Activated B cell treated with CpG ODN at 0.5 μM for 24 hours (primary cell): ENCODE results near the gene ANKRD27. TPM values are rescaled to one million over a fixed set of nuclear protein-coding genes. Genes with fewer than 3 reads are reported as not detected.

ENCODE experiments used
- ATAC-seq: fragments of 200-7000 bp; cut with Tn5 transposase; one replicate; pipeline ENCODE4 v1.10.0; 2021; ENCODE audit warnings: low read depth, mild to moderate bottlenecking, moderate library complexity
- CTCF ChIA-PET: fragments of 350-600 bp; sonication (Branson Sonifier 250); formaldehyde crosslinking; loops from one replicate; lab custom pipeline; 2021; ENCODE audit warnings: antibody characterized with exemption; lab: Charles Lee
- POLR2A ChIA-PET: fragments of 350-600 bp; sonication (Branson Sonifier 250); formaldehyde crosslinking; loops from one replicate; lab custom pipeline; 2021; ENCODE audit warnings: antibody characterized with exemption; lab: Charles Lee
- DNase-seq: peaks from one replicate; pipeline ENCODE4 v3.0.0; 2022
- H3K27ac Mint-ChIP-seq: one replicate; pipeline ENCODE4 v1.8.0; 2020; ENCODE audit warnings: mixed read lengths
- H3K27me3 Mint-ChIP-seq: one replicate; pipeline ENCODE4 v1.8.0; 2021; ENCODE audit warnings: mixed read lengths
- H3K36me3 Mint-ChIP-seq: one replicate; pipeline ENCODE4 v1.8.0; 2021; ENCODE audit warnings: low read depth, mixed read lengths
- H3K4me1 Mint-ChIP-seq: one replicate; pipeline ENCODE4 v1.8.0; 2021; ENCODE audit warnings: mixed read lengths
- H3K4me3 Mint-ChIP-seq: one replicate; pipeline ENCODE4 v1.8.0; 2020; ENCODE audit warnings: mild to moderate bottlenecking, mixed read lengths
- H3K9me3 Mint-ChIP-seq: one replicate; pipeline ENCODE4 v1.8.0; 2020; ENCODE audit warnings: mixed read lengths
- intact Hi-C: fragments of 100-400 bp; cut with micrococcal nuclease; formaldehyde crosslinking; loops from one replicate; pipeline ENCODE4 v1.15.1; 2024
- total RNA-seq: library from RNA; stranded (reverse); gene quantifications from 2 replicates; pipeline ENCODE4 v1.2.3, GENCODE V29; 2022
- TF ChIP-seq, protein P1 (sequence below): fragments of 200-600 bp; IDR thresholded peaks from one replicate; pipeline ENCODE4 v1.8.0; 2022; ENCODE audit warnings: antibody characterized with exemption, mild to moderate bottlenecking

Gene ANKRD27
- total RNA-seq, 1 donor from 2014 or later = 44.7 TPM

DNA sequence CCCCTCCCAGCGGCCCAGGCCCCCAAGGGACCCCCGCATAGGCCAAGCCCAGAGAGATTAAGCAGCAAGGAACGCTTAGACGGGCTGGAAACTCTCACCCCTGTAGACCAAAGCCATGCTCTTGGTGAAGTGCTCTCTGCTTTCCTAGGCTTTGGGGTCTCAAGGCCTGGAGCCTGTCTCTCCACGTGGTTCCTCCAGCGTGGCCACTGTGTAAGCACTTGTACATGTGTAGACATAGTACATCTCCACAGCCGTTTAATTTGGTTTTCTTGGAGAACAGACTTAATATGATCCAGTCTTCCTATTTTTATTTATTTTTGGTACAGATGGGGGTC is 17.7 kb upstream of the ANKRD27 start:
- H3K36me3 Mint-ChIP-seq = peaks cover 6% of the 10 kb centered on the region
- ATAC-seq = no peak
- no peak for DNase-seq
- ChIA-PET CTCF (no interaction called here), POLR2A (no interaction called here)
- peak overlapping the region; percentile 70 for H3K27ac Mint-ChIP-seq
- TF ChIP-seq, protein P1, sequence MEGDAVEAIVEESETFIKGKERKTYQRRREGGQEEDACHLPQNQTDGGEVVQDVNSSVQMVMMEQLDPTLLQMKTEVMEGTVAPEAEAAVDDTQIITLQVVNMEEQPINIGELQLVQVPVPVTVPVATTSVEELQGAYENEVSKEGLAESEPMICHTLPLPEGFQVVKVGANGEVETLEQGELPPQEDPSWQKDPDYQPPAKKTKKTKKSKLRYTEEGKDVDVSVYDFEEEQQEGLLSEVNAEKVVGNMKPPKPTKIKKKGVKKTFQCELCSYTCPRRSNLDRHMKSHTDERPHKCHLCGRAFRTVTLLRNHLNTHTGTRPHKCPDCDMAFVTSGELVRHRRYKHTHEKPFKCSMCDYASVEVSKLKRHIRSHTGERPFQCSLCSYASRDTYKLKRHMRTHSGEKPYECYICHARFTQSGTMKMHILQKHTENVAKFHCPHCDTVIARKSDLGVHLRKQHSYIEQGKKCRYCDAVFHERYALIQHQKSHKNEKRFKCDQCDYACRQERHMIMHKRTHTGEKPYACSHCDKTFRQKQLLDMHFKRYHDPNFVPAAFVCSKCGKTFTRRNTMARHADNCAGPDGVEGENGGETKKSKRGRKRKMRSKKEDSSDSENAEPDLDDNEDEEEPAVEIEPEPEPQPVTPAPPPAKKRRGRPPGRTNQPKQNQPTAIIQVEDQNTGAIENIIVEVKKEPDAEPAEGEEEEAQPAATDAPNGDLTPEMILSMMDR = no peak
- intact Hi-C loops = loop anchor here (5.0 kb wide), 2 partner anchors 280 to 345 kb away; partner anchors contain the start of genes CEP89, FAAP24 and ZNF507
- peak overlapping the region; percentile 85 for H3K4me3 Mint-ChIP-seq
- no peaks in the 10 kb centered on the region for H3K9me3 Mint-ChIP-seq
- H3K4me1 Mint-ChIP-seq = peaks cover 42% of the 10 kb centered on the region
- H3K27me3 Mint-ChIP-seq = no peaks in the 10 kb centered on the region

DNA sequence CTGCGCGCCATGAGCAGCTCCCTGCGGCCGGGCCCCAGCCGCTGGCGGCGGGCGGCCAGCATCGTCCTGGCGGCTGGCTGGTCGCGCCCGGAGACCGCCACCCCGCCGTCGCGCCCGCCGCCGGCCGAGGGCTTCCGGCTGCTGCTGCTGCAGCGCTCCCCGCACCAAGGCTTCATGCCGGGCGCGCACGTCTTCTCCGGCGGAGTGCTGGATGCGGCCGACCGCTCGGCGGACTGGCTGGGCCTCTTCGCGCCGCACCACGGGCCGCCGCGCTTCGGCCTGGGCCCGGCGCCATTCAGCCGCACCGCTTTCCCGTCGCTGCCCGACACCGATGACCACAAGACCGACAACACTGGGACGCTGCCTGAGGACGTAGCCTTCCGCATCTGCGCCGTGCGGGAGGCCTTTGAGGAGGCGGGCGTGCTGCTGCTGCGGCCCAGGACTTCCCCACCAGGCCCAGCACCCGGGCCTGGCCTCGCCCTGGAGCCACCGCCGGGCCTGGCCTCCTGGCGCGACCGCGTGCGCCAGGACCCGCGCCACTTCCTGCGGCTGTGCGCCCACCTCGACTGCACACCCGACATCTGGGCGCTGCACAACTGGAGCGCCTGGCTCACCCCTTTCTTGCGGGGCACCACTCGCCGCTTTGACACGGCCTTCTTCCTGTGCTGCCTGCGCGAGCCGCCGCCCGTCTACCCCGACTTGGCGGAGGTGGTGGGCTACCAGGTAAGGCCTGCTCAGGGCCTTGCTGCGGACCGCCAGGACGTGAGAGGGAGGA is 17.2 kb upstream of the ANKRD27 start:
- H3K27ac Mint-ChIP-seq = peak overlapping the region; percentile 66
- no peaks in the 10 kb centered on the region for H3K27me3 Mint-ChIP-seq
- peaks cover 2% of the 10 kb centered on the region for H3K36me3 Mint-ChIP-seq
- DNase-seq (no peak), ATAC-seq (peak; percentile 62)
- TF ChIP-seq, protein P1 = no peak
- H3K9me3 Mint-ChIP-seq = no peaks in the 10 kb centered on the region
- POLR2A ChIA-PET = interaction anchor here (0.8 to 1.4 kb wide), 7 partner anchors 14 to 389 kb away, joined by 3 to 28 read pairs (median 4); partner anchors contain the start of genes ANKRD27, DPY19L3, GPATCH1 and RGS9BP
- H3K4me3 Mint-ChIP-seq = peak overlapping the region; percentile 85
- CTCF ChIA-PET = no interaction called here
- peaks cover 42% of the 10 kb centered on the region for H3K4me1 Mint-ChIP-seq
- intact Hi-C loops = loop anchor here (1.0 to 5.0 kb wide), 4 partner anchors 17 to 345 kb away; partner anchors contain the start of genes ANKRD27, CEP89, FAAP24 and PDCD5

DNA sequence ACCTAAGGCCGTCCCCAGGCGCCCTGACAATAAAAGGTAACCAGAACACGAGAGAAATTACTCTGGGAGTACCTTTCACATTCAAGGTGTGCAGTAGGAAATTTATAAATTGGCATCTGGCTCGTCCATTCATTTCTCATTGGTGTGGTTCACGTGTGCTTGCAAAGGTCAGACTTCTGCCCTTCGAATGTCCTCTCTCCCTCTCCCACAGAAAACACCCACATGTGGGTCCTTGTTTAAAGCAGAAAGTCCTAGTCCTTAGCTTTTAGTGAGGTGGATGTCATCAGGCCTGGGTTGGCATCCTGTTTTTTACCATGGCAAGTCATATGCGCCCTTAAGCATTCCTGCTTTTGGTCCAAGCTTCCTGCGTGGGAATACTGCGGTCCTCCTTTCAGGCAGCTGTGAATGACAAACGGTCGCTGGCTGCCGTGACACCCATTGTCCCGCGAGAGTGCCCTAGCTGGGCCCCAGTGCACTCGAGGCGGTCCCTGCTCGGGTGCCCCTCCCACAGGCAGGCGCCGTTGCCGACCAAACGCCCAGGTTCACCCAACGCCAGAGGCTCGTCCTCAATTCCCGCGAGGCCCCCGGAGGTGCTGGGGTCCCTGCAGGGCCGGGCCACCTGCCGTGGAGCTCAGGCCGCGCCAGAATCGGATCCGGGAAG is 16.4 kb upstream of the ANKRD27 start, which contains the start of gene NUDT19:
NUDT19 (plus strand) TSS at position 531 of the 661 bp plus-strand sequence. CDS start 140 bp downstream, outside the sequence.
- Mint-ChIP-seq H3K4me3 (peak within 1 kb of the TSS; percentile 85), H3K4me1 (peaks cover 41% of the 10 kb centered on the region), H3K9me3 (no peaks in the 10 kb centered on the region), H3K27me3 (no peaks in the 10 kb centered on the region), H3K27ac (peak within 1 kb of the TSS; percentile 70), H3K36me3 (peaks cover 2% of the 10 kb centered on the region)
- TF ChIP-seq, protein P1 = no peak
- ChIA-PET CTCF (no interaction called here), POLR2A (interaction anchor here (0.8 to 1.4 kb wide), 7 partner anchors 13 to 390 kb away, joined by 3 to 28 read pairs (median 4); partner anchors contain the start of genes ANKRD27, DPY19L3, GPATCH1 and RGS9BP)
- DNase-seq (peak; percentile 74), ATAC-seq (peak; percentile 94)
- intact Hi-C loops = loop anchor here (1.0 to 5.0 kb wide), 4 partner anchors 16 to 344 kb away; partner anchors contain the start of genes ANKRD27, CEP89, FAAP24 and PDCD5

DNA sequence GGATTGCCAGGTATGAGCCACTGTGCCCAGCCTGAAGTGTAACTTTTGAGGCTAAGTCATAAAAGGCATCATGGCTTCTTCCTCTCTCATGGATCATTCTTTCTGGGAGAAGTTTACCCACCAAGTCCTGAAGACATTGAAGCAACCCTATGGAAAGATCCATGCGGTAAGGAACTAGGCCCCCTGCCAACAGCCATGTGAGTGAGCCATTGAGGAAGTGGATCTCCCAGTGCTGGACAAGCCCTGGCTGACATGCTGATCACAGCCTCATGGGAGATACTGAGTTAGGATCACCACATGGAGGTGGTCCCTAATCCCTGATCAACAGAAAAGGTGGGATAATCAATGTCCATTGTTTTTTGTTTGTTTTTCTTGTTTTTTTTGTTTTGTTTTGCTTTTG is 13.3 kb upstream of the ANKRD27 start:
- H3K36me3 Mint-ChIP-seq = peaks cover 1% of the 10 kb centered on the region
- ATAC-seq = no peak
- intact Hi-C loops = no loop called here
- ChIA-PET CTCF (no interaction called here), POLR2A (no interaction called here)
- peaks cover 15% of the 10 kb centered on the region for H3K4me1 Mint-ChIP-seq
- no peaks in the 10 kb centered on the region for H3K9me3 Mint-ChIP-seq
- TF ChIP-seq, protein P1 = no peak
- H3K4me3 Mint-ChIP-seq = no peak overlapping the region
- H3K27me3 Mint-ChIP-seq = no peaks in the 10 kb centered on the region
- no peak for DNase-seq
- no peak overlapping the region for H3K27ac Mint-ChIP-seq

DNA sequence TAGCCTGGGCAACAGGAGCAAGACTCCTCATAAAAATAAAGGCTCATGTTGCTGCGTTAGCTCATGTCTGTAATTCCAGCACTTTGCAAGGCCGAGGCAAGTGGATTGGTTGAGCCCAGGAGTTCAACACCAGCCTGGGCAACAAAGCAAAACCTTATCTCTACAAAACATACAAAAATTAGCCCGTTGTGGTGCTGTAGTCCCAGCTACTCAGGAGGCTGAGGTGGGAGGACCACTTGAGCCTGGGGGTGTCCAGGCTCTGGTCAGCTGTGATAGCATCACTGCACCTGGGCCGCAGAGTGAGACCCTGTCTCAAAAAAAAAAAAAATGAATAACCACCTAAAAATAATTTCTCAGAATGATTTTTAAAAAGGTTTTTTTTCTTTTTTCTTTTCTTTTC is 12.7 kb upstream of the ANKRD27 start:
- CTCF ChIA-PET = no interaction called here
- POLR2A ChIA-PET = no interaction called here
- Mint-ChIP-seq H3K27ac (no peak overlapping the region), H3K4me1 (peaks cover 9% of the 10 kb centered on the region), H3K27me3 (no peaks in the 10 kb centered on the region), H3K4me3 (no peak overlapping the region), H3K36me3 (no peaks in the 10 kb centered on the region), H3K9me3 (no peaks in the 10 kb centered on the region)
- TF ChIP-seq, protein P1 = no peak
- intact Hi-C loops = no loop called here
- DNase-seq (no peak), ATAC-seq (no peak)
